HG03108 (cell line): Measurements from ENCODE around the gene ZCCHC2.

Experiments used
- ATAC-seq: cut with Tn5 transposase; IDR thresholded peaks from one replicate; pipeline ENCODE4 v1.9.1; 2021; ENCODE audit warnings: moderate library complexity; ENCODE audit not compliant: unreplicated experiment

The ZCCHC2 gene

DNA sequence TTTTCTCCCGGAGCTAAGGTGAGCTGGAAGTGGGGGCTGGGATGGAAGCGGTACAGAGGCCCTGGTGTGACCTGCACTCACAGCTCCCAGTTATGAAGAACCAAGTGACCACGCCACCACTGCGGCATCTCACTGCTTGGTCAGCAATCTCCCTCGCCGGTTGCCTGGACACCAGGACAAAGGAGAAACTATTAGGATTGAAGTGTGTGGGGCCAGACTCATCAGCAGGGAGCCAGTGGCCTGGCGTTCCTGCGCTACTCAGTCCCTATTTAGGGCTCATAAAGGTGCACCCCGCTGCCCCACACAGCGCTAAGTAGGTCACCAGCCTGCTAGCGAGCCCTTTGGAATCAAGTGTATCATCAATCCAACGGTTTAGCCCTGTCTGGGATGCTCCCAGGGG is 82.9 kb downstream of the ZCCHC2 start:
- no peak for ATAC-seq

DNA sequence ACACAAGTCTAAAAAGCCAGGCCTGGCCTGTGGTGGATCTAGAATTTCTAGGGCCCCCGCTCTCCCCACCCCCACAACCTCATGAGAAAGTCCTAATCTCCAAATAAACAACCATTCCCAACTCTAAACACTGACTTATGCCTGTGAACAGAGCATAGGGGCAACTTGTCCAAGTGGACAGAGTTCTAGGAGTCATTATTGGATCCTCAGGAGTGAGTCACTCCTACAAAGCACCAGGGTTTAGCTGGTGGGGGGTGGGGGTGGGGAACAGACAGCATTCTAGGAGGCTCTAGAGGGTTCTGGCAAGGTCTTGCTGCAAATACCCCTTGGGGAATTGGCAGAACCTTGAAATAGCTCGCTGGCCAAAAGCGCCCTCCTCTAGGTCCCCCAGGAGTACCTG is 83.3 kb downstream of the ZCCHC2 start:
- ATAC-seq, result no peak

DNA sequence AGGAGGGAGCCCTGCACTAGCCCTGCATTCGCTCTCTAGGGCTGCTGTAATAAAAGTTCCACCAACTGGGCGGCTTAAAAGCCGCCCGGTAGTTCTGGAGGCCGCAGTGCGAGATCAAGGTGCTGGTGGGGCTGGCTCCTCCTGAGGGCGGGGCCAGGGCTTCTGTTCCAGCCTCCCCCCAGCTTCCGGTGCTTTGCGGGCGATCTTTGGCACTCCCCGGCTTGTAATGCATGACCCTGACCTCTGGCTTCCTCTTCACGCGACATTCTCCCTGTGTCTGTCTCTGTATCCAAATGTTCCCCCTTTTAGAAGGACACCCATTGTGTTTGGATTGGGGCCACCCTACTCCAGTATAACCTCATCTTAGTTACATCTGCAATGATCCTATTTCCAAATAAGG is 84.5 kb downstream of the ZCCHC2 start:
- ATAC-seq, result no peak

DNA sequence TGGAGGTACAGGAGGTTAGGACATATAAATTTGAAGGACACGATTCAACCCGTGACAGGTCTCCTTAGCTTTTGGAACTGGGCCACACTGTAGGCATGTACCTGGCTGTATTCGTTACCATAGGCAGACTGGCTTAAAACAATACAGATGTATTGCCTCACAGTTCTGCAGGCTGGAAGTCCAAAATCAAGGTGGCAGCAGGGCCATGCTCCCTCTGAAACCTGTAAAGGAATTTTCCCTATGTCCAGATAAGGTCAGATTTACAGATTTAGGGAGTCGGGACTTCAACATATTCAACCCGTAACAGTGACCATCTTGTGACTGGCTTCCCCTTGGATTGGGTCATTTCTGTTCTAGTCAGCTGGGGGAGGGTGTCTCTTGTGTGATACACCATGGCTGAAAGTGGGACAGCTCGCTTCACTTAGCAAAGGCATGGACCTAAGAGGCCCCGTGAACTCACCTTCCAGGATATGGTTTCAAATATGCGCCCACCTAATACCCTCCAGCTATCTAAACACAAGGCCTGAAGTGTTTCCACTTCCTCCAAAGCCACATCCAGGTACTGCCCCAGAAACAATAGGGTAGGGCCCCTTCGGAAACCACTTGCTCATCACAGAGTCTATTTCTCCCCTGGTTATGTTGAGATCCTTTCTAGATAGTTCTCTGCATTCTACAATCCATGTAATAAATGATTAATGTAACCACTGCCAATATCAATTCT is 85.0 kb downstream of the ZCCHC2 start:
- no peak for ATAC-seq

DNA sequence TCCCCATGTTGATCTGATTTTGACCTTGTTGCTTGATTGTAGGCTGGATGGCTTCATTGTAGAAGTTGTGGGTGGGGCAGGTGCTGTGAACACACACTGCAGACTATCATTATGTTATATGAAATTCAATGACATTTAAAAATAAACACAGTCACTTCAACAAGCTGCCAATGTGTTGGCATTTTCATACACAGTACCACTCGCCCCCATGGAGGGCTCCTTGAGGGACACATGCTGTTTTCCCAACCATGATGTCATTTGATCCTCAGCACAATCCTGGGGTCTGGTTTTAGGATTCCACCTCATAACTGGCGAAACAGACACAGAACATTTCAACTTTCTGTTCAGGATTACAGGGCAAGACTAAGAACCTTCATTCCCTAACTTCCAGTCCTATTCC is 86.9 kb downstream of the ZCCHC2 start:
- no peak for ATAC-seq

DNA sequence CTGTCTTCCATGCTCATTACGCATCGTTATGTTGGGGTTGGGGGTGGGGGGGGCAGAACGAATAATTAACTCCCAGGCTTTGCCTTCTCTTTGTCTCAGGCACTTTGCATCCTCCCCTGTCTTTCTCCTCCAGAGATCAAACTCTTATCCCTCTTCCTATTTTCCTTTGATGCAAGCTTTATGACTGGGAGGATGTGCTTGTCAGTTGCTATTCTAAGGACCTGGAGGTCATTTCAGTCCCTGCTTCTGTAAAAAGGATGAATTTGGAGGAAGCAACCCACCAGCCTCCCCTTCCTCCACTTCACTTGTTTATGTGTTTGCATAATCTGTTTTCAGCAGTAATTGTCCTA is 87.5 kb downstream of the ZCCHC2 start:
- ATAC-seq, result no peak

DNA sequence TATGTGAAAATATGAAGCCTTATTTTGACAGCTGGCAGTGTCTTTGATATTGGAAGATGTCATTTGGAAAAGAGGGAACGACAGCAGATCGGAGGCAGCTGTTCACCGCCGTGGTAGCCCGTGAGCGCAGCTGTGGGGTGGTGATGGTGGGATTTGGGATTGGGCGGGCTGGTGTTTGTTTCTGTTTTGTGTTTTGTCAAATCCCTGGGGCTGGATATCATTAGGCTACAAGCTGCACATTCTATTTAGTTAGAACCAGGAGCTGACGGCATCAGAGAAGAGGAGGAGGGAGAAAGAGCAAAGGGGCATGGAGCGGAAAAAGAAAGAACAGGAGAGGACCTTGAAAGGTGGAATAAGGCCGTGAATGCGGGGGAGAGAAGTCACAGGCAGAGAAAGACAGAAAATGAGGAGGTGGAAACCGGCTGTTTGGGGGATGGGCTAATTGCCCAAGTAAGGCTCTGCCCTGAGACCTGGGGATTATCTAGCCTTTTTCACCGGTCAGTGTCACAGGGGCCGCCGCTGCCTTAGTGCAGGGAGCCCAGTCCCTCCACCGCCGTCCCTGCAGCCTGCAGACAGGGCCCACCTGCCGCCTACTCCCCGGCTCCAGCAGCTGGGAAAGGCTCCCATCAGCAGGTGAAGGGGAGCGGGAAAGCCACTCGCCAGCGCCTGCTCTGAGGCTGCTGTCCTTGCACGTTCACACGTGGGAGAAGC is 88.0 kb downstream of the ZCCHC2 start:
- no peak for ATAC-seq

DNA sequence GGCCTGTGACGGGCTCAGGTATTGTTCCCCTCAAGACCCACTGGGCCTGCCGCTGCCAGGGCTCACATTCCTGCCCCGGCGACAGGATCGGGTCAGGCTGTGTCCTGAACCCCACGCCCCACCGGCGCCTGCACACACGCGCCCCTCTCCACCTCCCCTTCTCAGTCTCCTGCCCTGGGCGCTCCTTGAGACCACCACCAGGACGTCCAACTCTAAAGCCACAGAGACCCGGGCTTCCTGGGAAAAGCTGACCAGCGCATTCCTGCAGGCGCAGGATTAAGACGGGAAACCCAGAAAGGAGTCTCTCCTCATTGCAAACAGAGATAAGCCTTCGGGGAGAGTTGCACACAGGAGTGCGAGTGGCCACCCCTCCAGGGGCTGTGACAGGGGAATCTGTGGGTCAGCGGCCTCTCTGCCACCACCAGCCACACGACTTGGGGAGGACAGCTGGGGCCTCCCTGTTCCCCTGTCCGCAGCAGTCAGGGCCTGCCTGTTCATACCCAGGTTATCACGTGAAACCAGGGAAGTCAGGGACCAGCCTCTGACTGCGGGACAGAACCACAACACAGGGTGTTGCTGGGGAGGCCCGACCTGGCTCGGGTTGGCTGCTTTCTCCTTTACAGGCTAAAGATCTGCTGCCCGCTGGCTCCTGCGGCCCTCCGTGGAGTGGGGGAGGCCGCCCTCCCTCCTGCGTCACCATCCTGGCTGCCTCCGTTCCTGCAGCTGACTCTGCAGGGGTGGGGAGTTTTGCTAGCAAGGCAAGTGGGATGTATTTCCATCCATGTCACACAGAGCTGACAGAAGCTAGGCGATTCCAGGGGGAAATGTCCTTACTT is 88.8 kb downstream of the ZCCHC2 start:
- no peak for ATAC-seq

DNA sequence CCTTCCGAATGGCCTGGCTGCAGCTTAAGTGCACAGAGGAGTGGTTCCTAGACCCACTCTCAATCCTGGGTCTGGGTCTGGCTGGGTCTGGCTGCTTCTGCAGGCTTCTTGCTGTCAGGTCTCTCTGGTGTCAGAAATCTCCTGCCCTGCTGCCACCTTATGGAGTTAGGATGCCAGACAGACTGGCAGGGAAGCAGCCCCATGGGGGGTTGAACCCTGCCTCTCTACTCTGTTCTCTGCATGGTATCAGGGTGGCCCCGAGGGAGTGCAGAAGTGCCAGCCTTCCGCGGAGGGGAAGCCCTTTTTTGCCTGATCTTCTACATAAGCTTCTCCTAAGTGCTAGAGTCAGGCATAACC is 89.4 kb downstream of the ZCCHC2 start:
- ATAC-seq, result no peak

DNA sequence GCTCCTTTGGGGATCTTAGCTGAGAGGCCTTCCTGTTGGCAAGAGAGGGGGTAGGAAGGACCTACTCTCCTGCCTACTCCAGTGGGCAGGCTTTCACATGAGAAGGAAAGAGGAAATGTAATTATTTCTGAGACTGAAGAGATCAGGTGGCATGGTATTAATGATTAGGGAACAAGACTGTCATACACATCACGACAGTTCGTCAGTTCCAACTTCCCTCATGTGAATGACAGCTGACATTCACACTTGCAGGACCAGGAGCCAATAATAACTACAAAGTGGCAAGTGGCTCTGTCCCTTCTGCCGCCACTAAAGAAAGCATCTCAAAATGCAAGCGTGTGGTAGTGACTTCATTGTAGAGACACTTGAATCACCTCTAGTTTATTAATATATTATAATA is 90.0 kb downstream of the ZCCHC2 start:
- no peak for ATAC-seq

DNA sequence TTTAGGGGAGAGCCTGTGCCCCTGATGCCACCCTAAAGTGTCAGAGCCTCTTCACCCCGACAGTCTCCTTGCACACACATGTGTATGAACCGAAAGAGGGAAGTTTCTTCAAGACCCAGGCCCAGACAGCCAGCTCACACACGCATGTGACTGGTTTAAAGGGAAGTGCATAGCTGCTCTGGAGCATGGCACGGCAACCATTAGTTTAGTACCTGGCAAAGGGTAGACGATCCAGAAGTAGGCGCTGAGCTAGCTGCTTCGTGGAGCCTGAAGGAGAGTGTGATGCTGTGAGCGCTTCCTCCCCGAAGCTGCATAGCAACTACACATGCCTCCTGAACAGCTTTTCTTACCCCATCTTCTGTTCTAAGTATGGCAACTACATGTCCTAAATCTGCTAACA is 91.7 kb downstream of the ZCCHC2 start:
- ATAC-seq, result no peak

DNA sequence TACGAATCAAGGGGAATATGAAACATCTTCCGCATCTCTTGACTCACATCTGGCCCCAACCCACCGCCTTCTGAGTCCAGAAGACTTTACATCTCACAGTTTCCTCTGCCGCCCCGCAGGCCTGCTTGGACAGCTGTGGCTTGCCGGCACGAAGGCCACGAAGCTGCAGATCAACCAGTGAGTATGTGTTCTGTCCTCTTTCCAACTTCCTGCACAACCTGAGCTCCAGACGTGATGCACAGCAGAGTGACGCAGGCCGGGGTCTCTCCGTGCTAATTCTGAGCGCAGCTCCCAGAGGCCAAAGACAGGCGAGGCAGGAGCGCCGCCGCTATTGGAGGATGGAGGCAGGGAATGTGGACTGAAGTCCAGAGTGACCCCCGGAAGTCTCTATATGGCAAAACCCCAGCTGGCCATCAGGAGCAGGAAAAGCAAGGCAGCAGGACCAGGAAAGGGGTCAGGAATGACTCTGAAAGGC is 93.5 kb downstream of the ZCCHC2 start:
- no peak for ATAC-seq

DNA sequence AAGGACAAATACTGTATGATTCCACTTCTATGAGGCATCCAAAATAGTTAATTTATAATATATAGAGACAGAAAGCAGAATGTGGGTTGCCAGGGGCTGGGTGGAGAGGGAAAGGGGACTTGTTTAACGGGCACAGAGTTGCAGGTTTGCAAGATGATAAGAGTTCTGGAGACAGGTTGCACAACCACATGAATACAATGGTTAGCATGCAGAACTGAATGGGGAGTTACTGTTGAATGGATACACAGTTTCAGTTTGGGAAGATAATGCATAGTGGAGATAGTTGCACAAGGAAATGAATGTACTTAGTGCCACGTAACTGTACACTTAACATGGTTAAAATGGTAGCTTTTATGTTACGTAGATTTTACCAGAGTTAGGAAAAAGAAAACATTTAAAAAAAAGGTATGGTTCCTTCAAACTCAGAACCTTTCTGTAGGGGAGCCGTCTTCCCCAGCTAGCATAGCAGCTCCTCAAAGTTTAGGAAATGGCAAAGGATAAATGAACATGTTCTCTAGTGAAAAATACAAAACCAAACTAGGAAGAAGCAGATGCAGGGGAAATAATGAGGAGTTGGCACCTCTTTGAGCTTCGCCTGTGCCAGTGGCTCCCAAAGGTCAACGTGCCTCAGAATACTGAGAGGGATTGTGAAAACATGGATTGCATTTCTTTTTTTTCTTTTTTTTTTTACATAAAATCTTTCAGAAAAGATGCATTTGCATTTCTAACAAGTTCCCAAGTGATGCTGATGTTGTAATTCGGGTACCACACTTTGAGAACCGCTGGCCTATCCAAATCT is 95.2 kb downstream of the ZCCHC2 start:
- ATAC-seq, result no peak

DNA sequence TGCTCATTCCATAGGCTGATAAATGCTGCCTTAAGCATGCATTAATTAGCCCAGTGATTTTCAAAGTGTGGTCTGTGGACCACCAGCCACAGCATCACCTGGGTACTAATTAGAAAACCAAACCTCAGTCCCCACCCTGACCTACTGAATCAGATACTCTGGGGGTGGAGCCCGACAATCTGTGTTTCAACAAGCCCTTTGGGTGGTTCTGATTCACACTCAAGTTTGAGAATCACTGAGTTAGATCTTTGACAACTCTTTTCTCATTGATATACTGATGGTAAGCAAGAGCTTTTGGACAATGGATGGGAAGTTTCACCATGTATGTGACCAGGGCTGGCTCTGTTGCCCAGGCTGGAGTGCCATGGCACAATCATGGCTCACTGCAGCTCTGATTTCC is 95.9 kb downstream of the ZCCHC2 start:
- no peak for ATAC-seq

DNA sequence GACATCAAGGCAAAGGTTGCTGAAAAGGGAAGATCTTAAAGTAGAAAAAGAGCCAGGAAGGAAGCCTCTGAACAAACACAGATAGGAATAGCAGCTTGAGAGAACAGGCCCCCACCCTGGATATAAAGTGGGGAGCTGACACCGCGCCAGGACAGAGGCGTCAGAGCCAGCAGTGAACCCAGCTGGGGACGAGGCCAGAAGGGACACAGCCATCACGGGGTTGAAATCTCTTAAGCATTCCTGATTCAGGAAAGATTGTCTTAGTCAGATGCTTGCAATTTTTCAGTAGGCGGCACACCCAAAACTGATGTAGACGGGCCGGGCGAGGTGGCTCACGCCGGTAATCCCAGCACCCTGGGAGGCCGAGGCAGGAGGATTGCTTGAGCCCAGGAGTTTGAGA is 98.7 kb downstream of the ZCCHC2 start:
- no peak for ATAC-seq

DNA sequence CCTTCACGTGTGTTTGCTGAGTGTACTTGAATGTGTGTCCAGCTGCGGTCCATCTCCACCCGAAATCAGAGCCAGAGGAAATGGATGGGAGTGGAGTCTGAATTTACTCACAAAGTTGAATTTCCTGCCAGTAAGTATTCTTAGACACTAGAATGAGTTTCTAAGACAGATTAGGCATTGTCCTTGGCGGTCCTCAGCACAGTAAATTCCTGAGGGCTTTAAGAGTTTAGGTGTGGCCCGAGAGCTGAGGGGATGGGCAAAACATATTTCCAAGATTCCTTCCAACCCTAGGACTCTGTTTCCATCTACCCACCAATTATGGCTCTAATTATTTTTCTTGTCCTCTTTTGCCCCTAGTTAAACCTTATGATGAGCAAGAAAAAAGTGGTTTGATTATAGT is 102.2 kb downstream of the ZCCHC2 start:
- no peak for ATAC-seq
